Neural progenitor cell (in vitro differentiated cells): Measurements from ENCODE around the gene KLF1.
"Not testable (repeated sequence)": the region's sequence is repeated elsewhere in the genome, so short reads cannot be mapped to it uniquely, and the experiment has no call there.

Experiments used
- EZH2phosphoT487 ChIP-seq: fragments of 200-600 bp; sonication (generic); IDR thresholded peaks from 2 replicates; pipeline ENCODE4 v1.6.1; 2017; ENCODE audit warnings: antibody characterized with exemption
- TF ChIP-seq, protein P1 (sequence below): fragments of 200-600 bp; sonication (generic); IDR thresholded peaks from 2 replicates; pipeline ENCODE4 v1.5.1; 2017; ENCODE audit warnings: antibody characterized with exemption, mild to moderate bottlenecking

GRCh38 chr19:12890299-12890786, 3.3 kb upstream of the KLF1 start:
- TF ChIP-seq, protein P1, sequence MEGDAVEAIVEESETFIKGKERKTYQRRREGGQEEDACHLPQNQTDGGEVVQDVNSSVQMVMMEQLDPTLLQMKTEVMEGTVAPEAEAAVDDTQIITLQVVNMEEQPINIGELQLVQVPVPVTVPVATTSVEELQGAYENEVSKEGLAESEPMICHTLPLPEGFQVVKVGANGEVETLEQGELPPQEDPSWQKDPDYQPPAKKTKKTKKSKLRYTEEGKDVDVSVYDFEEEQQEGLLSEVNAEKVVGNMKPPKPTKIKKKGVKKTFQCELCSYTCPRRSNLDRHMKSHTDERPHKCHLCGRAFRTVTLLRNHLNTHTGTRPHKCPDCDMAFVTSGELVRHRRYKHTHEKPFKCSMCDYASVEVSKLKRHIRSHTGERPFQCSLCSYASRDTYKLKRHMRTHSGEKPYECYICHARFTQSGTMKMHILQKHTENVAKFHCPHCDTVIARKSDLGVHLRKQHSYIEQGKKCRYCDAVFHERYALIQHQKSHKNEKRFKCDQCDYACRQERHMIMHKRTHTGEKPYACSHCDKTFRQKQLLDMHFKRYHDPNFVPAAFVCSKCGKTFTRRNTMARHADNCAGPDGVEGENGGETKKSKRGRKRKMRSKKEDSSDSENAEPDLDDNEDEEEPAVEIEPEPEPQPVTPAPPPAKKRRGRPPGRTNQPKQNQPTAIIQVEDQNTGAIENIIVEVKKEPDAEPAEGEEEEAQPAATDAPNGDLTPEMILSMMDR = not testable (repeated sequence)
- not testable (repeated sequence) for TF ChIP-seq EZH2phosphoT487
